ENCODE measurements around the gene PXK. TPM values are rescaled to one million over a fixed set of nuclear protein-coding genes. Genes with fewer than 3 reads are reported as not detected.

PXK gene
- total and polyA plus RNA-seq, 10 of the 15 experiments (the other 5 are each of a cell fraction or from before 2014, with no cell fraction given): 8.4 to 38.0 (median 27.6) TPM

DNA sequence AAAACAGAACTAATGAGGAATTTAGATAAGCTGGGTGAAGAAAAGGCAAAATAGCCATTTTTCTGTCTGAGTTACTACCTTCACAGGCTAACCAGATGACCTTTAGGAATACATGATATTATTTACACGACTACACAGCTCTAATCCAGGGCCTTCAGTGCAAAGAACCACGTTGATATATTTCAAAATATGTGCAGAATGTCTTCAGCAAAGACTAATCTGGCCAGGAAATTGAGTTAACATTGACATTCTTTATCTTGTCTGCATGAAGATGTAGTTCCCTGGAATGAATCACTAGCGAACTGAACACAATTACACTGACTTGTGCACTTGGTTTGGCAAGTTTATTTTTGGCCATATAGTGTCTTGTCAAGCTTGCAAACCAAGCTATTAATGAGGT, 59.5 kb downstream of the PXK start (continued):
- TF ChIP-seq, protein P1, sequence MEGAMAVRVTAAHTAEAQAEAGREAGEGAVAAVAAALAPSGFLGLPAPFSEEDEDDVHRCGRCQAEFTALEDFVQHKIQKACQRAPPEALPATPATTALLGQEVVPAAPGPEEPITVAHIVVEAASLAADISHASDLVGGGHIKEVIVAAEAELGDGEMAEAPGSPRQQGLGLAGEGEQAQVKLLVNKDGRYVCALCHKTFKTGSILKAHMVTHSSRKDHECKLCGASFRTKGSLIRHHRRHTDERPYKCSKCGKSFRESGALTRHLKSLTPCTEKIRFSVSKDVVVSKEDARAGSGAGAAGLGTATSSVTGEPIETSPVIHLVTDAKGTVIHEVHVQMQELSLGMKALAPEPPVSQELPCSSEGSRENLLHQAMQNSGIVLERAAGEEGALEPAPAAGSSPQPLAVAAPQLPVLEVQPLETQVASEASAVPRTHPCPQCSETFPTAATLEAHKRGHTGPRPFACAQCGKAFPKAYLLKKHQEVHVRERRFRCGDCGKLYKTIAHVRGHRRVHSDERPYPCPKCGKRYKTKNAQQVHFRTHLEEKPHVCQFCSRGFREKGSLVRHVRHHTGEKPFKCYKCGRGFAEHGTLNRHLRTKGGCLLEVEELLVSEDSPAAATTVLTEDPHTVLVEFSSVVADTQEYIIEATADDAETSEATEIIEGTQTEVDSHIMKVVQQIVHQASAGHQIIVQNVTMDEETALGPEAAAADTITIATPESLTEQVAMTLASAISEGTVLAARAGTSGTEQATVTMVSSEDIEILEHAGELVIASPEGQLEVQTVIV (IDR thresholded peaks at IDR 0.05; ENCODE audit: borderline replicate concordance, partially characterized antibody): no peak
- TF ChIP-seq IKZF1 (conservative IDR thresholded peaks at IDR 0.05) (no peak), BHLHE40 (IDR thresholded peaks at IDR 0.05; ENCODE audit: borderline replicate concordance in 1 of 2, low read depth in 2 of 2, low read length in 1 of 2) (no peak), WRNIP1 (IDR thresholded peaks at IDR 0.05; ENCODE audit: borderline replicate concordance, low read depth, low read length) (no peak), RFX5 (IDR thresholded peaks at IDR 0.05; ENCODE audit: low read depth, low read length) (no peak), POLR2AphosphoS2 (IDR thresholded peaks at IDR 0.05; ENCODE audit: low read depth, low read length) (no peak), KDM1A (IDR thresholded peaks at IDR 0.05; ENCODE audit: borderline replicate concordance) (no peak)
- TF ChIP-seq, protein P2, sequence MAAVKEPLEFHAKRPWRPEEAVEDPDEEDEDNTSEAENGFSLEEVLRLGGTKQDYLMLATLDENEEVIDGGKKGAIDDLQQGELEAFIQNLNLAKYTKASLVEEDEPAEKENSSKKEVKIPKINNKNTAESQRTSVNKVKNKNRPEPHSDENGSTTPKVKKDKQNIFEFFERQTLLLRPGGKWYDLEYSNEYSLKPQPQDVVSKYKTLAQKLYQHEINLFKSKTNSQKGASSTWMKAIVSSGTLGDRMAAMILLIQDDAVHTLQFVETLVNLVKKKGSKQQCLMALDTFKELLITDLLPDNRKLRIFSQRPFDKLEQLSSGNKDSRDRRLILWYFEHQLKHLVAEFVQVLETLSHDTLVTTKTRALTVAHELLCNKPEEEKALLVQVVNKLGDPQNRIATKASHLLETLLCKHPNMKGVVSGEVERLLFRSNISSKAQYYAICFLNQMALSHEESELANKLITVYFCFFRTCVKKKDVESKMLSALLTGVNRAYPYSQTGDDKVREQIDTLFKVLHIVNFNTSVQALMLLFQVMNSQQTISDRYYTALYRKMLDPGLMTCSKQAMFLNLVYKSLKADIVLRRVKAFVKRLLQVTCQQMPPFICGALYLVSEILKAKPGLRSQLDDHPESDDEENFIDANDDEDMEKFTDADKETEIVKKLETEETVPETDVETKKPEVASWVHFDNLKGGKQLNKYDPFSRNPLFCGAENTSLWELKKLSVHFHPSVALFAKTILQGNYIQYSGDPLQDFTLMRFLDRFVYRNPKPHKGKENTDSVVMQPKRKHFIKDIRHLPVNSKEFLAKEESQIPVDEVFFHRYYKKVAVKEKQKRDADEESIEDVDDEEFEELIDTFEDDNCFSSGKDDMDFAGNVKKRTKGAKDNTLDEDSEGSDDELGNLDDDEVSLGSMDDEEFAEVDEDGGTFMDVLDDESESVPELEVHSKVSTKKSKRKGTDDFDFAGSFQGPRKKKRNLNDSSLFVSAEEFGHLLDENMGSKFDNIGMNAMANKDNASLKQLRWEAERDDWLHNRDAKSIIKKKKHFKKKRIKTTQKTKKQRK (IDR thresholded peaks at IDR 0.05; ENCODE audit: low read depth, low read length): no peak
- TF ChIP-seq, protein P3, sequence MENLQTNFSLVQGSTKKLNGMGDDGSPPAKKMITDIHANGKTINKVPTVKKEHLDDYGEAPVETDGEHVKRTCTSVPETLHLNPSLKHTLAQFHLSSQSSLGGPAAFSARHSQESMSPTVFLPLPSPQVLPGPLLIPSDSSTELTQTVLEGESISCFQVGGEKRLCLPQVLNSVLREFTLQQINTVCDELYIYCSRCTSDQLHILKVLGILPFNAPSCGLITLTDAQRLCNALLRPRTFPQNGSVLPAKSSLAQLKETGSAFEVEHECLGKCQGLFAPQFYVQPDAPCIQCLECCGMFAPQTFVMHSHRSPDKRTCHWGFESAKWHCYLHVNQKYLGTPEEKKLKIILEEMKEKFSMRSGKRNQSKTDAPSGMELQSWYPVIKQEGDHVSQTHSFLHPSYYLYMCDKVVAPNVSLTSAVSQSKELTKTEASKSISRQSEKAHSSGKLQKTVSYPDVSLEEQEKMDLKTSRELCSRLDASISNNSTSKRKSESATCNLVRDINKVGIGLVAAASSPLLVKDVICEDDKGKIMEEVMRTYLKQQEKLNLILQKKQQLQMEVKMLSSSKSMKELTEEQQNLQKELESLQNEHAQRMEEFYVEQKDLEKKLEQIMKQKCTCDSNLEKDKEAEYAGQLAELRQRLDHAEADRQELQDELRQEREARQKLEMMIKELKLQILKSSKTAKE (IDR thresholded peaks at IDR 0.05; ENCODE audit: low read depth, poor library complexity, severe bottlenecking): no peak
